Upper lobe of right lung (tissue), 1 donor: ENCODE data around the gene PARK7. TPM values are rescaled to one million over a fixed set of nuclear protein-coding genes. Genes with fewer than 3 reads are reported as not detected.
A peak's percentile ranks its signal among the peaks of the same experiment; 100 is the strongest.

Experiments
- ATAC-seq: fragments of 200-7000 bp; cut with Tn5 transposase; one replicate; pipeline ENCODE4 v1.9.1; 2020; ENCODE audit warnings: mild to moderate bottlenecking, moderate library complexity
- DNase-seq: peaks from one replicate; pipeline ENCODE4 v3.0.0-alpha.2; 2020
- H3K27ac ChIP-seq: fragments of 200-600 bp; one replicate; pipeline ENCODE4 v1.8.0; 2022
- H3K27me3 ChIP-seq: fragments of 200-600 bp; one replicate; pipeline ENCODE4 v1.8.0; 2022; ENCODE audit warnings: mild to moderate bottlenecking
- H3K36me3 ChIP-seq: fragments of 200-600 bp; one replicate; pipeline ENCODE4 v1.8.0; 2022
- H3K4me1 ChIP-seq: fragments of 200-600 bp; one replicate; pipeline ENCODE4 v1.8.0; 2022
- H3K4me3 ChIP-seq: fragments of 200-600 bp; one replicate; pipeline ENCODE4 v1.8.0; 2022; ENCODE audit warnings: mild to moderate bottlenecking
- H3K9me3 ChIP-seq: fragments of 200-600 bp; one replicate; pipeline ENCODE4 v1.8.0; 2022
- CTCF ChIP-seq: fragments of 200-600 bp; IDR thresholded peaks from one replicate; pipeline ENCODE4 v1.8.0; 2022; ENCODE audit warnings: antibody characterized with exemption
- intact Hi-C: fragments of 100-400 bp; cut with DNase I; formaldehyde crosslinking; loops from one replicate; pipeline ENCODE4 v1.11.0; 2022
- total RNA-seq: library from RNA; stranded (reverse); fragmentation: NEBNext Ultra II Directional; extraction: Animal tissue kit (Norgen Biotek cat#: 25700); gene quantifications from one replicate; pipeline ENCODE4 v1.2.1, GENCODE V29; 2021
- donor health status: DM: no; HTN: yes; CAD: no; lungs with severe emphysema.

Gene PARK7
- total RNA-seq, 1 donor from 2014 or later, result 184 TPM

- no peak for DNase-seq
- no peak for ATAC-seq
- Histone ChIP-seq H3K9me3 (no peaks in the 10 kb centered on the region), H3K4me1 (peaks cover 5% of the 10 kb centered on the region), H3K27me3 (no peaks in the 10 kb centered on the region), H3K4me3 (no peak overlapping the region), H3K27ac (no peak overlapping the region), H3K36me3 (peaks cover 75% of the 10 kb centered on the region)
- intact Hi-C loops, result no loop called here
- no peak for TF ChIP-seq CTCF
Observed at GRCh38 chr1:7970246-7970645, 8.7 kb downstream of the PARK7 start.

DNA sequence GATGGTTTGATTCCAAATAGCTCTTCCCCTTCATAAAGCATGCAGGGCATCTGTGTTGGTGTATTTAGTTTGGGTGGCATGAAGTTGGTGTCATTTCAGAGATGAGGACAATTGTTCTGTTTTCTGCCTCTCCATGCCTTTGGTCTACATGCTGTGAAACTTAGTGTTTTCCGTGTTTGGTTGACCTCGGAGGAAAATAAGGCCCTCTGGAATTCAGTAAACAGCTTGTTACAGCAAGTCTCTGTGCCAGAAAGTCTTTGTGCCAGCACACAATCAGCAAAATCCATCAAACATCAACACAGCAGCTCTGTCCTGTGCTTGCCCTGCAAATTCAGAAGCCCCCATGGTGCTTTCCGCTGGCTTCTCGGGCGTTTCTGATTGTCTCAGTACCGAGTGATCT, 9.5 kb downstream of the PARK7 start:
- Histone ChIP-seq H3K27ac (no peak overlapping the region), H3K36me3 (peaks cover 68% of the 10 kb centered on the region), H3K9me3 (no peaks in the 10 kb centered on the region), H3K4me3 (no peak overlapping the region), H3K4me1 (peaks cover 5% of the 10 kb centered on the region), H3K27me3 (no peaks in the 10 kb centered on the region)
- intact Hi-C loops, result no loop called here
- DNase-seq (no peak), ATAC-seq (no peak)
- TF ChIP-seq CTCF, result no peak

DNA sequence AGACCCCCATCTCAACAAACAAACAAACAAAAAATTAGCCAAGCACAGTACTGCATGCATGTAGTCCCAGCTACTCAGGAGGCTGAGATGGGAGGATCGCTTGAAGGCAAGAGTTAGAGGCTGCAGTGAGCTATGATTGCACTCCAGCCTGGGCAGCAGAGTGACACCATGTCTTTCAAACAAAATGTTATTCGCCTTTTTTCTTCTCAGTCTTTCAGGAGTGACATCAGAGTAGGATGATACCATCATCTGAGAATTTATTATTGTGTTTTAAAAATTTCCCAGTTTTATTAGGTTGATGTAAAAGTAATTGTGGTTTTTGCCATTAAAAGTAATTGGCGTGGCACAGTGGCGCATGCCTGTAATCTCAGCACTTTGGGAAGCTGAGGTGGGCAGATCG, 10.8 kb downstream of the PARK7 start:
- Histone ChIP-seq H3K27ac (no peak overlapping the region), H3K36me3 (peaks cover 65% of the 10 kb centered on the region), H3K9me3 (no peaks in the 10 kb centered on the region), H3K4me3 (no peak overlapping the region), H3K27me3 (no peaks in the 10 kb centered on the region), H3K4me1 (peaks cover 5% of the 10 kb centered on the region)
- DNase-seq (no peak), ATAC-seq (no peak)
- TF ChIP-seq CTCF, result no peak
- intact Hi-C loops, result no loop called here

GRCh38 chr1:7973086-7973485, 11.6 kb downstream of the PARK7 start:
- no peaks in the 10 kb centered on the region for H3K27me3 ChIP-seq
- H3K27ac ChIP-seq, result no peak overlapping the region
- no peak for TF ChIP-seq CTCF
- peaks cover 5% of the 10 kb centered on the region for H3K4me1 ChIP-seq
- ATAC-seq (no peak), DNase-seq (no peak)
- H3K36me3 ChIP-seq, result peaks cover 66% of the 10 kb centered on the region
- no peak overlapping the region for H3K4me3 ChIP-seq
- intact Hi-C loops, result no loop called here
- no peaks in the 10 kb centered on the region for H3K9me3 ChIP-seq

DNA sequence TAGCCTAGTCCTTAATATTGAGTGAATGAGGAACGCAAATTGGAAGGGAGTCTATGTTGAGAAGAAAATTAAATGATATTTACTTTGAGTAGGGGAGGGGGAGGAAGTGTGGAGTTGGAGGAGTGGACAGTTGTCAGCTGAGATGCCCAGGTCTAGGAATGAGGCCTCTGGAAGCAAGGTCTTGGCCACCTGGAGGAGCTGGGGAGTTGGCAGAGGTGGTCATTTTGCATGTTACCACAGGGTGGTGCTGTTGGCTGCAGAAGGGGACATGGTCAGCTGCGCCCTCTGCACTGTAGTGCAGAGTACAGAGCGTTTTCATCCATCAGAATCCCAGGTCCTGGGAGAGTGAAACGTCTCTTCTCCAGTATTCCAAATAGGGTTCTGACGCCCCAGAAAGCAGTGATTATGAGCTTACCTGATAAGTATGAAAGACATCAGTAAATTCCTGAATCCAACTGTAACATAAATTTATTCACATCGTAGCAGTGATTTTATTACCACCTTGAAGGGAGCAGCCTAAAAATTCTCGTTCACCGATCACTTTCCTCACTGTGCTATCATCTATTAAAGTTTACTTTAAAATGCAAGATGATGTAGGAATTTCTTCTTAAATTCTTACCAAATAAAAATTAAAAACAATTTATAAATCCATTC, 13.8 kb downstream of the PARK7 start:
- Histone ChIP-seq H3K4me1 (no peaks in the 10 kb centered on the region), H3K27ac (no peak overlapping the region), H3K4me3 (no peak overlapping the region), H3K36me3 (peaks cover 68% of the 10 kb centered on the region), H3K27me3 (no peaks in the 10 kb centered on the region), H3K9me3 (no peaks in the 10 kb centered on the region)
- intact Hi-C loops, result no loop called here
- DNase-seq, result peak; percentile 74
- ATAC-seq, result peak; percentile 100
- TF ChIP-seq CTCF, result peak; percentile 84

- intact Hi-C loops, result loop anchor here (5.0 to 10.0 kb wide), 2 partner anchors 334 to 366 kb away; partner anchors contain the start of gene SLC45A1
- no peaks in the 10 kb centered on the region for H3K27me3 ChIP-seq
- H3K4me1 ChIP-seq, result peaks cover 9% of the 10 kb centered on the region
- H3K27ac ChIP-seq, result no peak overlapping the region
- H3K4me3 ChIP-seq, result no peak overlapping the region
- peaks cover 90% of the 10 kb centered on the region for H3K36me3 ChIP-seq
- ATAC-seq, result no peak
- DNase-seq, result no peak
- no peak for TF ChIP-seq CTCF
- H3K9me3 ChIP-seq, result no peaks in the 10 kb centered on the region
Observed at GRCh38 chr1:7980984-7981383, 19.5 kb downstream of the PARK7 start.
